Activated naive CD8-positive, alpha-beta T cell treated with anti-CD3 and anti-CD28 coated beads, Interleukin-2, amount 10 ng/mL, durations not matched to agents 7 days and 5 days (primary cell): Measurements from ENCODE around the gene GPR22. TPM values are rescaled to one million over a fixed set of nuclear protein-coding genes. Genes with fewer than 3 reads are reported as not detected.

Experiments
- ATAC-seq: fragments of 150-1000 bp; cut with Tn5 transposase; one replicate; pipeline ENCODE4 v1.10.0; 2021; ENCODE audit warnings: low read depth, moderate library complexity
- POLR2A ChIA-PET: fragments of 350-600 bp; sonication (Branson Sonifier 250); formaldehyde crosslinking; loops from one replicate; lab custom pipeline; 2021; ENCODE audit warnings: antibody characterized with exemption; lab: Charles Lee
- DNase-seq: peaks from one replicate; pipeline ENCODE4 v3.0.0; 2021
- H3K27ac Mint-ChIP-seq: one replicate; pipeline ENCODE4 v1.8.0; 2022; ENCODE audit warnings: mild to moderate bottlenecking, mixed read lengths
- H3K27me3 Mint-ChIP-seq: one replicate; pipeline ENCODE4 v1.8.0; 2022; ENCODE audit warnings: mild to moderate bottlenecking, moderate library complexity, mixed read lengths
- H3K36me3 Mint-ChIP-seq: one replicate; pipeline ENCODE4 v1.8.0; 2021; ENCODE audit warnings: mild to moderate bottlenecking, mixed read lengths
- H3K4me1 Mint-ChIP-seq: one replicate; pipeline ENCODE4 v1.8.0; 2021; ENCODE audit warnings: mixed read lengths
- H3K4me3 Mint-ChIP-seq: one replicate; pipeline ENCODE4 v1.8.0; 2022; ENCODE audit warnings: mild to moderate bottlenecking, moderate library complexity, mixed read lengths
- H3K9me3 Mint-ChIP-seq: one replicate; pipeline ENCODE4 v1.8.0; 2021; ENCODE audit warnings: mixed read lengths
- total RNA-seq, 2 experiments: library from RNA; stranded (reverse); gene quantifications; one replicate each; pipeline ENCODE4 v1.2.3, GENCODE V29; 2021

The GPR22 gene
- total RNA-seq, 2 experiments from 2014 or later: not detected

DNA sequence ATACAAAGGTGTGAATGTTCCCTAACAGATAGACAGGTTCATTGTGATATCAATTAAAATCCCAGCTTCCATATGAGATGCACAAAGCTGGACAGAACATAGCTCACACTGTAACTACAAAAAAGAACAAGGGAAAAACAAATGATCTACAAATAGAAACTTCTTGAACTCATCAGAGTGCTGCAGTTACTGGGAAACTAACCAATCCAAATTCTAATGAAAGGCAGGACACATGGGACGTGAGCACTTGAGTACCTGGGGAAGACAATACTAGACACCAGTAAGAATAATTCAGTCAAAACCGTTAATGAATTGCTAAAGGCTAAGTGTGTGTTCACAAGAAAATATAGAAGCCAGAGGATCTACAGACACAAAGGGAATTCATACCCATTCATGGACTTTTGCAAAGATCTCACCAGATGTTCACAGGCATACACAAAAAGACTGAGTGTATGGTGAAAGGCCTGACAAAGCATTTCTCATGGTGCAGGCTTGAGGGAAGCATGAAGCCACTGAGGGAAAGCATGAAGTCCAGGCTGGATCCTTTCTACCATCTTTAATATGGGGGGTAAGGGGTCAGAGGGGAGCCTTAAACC lies 7.8 kb upstream of the GPR22 start:
- no peak overlapping the region for H3K4me3 Mint-ChIP-seq
- no peak for DNase-seq
- H3K27me3 Mint-ChIP-seq: no peaks in the 10 kb centered on the region
- peaks cover 7% of the 10 kb centered on the region for H3K36me3 Mint-ChIP-seq
- ATAC-seq: no peak
- no peak overlapping the region for H3K27ac Mint-ChIP-seq
- POLR2A ChIA-PET: no interaction called here
- no peaks in the 10 kb centered on the region for H3K9me3 Mint-ChIP-seq
- H3K4me1 Mint-ChIP-seq: peaks cover 2% of the 10 kb centered on the region

- H3K27ac Mint-ChIP-seq: no peak overlapping the region
- H3K27me3 Mint-ChIP-seq: no peaks in the 10 kb centered on the region
- POLR2A ChIA-PET: interaction anchor here (1.1 kb wide), 1 partner anchor 280 kb away, joined by 3 read pairs; no protein-coding TSS in a partner anchor
- ATAC-seq (peak; percentile 74), DNase-seq (peak; percentile 39)
- no peaks in the 10 kb centered on the region for H3K9me3 Mint-ChIP-seq
- H3K36me3 Mint-ChIP-seq: peaks cover 5% of the 10 kb centered on the region
- no peak overlapping the region for H3K4me3 Mint-ChIP-seq
- H3K4me1 Mint-ChIP-seq: peaks cover 2% of the 10 kb centered on the region
Measured at GRCh38 chr7:107463139-107464078, 6.4 kb upstream of the GPR22 start.

DNA sequence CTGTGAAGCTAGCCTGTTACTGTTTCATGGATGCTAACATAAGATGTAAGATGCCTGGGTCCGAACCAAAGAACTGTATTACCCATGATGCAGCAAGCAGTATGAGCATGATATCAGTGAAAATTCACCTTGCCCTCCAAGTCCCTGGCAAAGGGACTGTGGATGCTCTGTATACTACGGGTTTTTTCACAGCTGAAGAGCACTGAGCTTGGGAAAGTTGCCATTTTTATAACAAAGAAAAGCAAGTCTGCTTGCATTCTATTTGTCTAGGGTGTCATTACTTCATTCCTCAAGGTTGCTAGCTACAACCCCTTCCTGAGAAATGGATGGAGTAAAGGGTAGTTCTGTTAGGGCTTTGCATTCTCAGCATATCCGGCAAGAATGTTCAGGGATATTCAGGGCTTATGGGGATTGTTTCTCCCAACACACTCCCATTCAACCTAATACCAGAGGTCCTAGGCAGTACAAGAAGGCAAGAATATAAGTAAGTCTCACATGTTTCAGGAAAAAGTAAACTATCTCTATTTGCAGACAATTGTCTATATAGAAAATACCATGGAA lies 5.1 kb upstream of the GPR22 start:
- no peaks in the 10 kb centered on the region for H3K9me3 Mint-ChIP-seq
- no peak for ATAC-seq
- peaks cover 2% of the 10 kb centered on the region for H3K4me1 Mint-ChIP-seq
- H3K4me3 Mint-ChIP-seq: no peak overlapping the region
- POLR2A ChIA-PET: no interaction called here
- no peak overlapping the region for H3K27ac Mint-ChIP-seq
- no peaks in the 10 kb centered on the region for H3K36me3 Mint-ChIP-seq
- H3K27me3 Mint-ChIP-seq: no peaks in the 10 kb centered on the region
- no peak for DNase-seq

DNA sequence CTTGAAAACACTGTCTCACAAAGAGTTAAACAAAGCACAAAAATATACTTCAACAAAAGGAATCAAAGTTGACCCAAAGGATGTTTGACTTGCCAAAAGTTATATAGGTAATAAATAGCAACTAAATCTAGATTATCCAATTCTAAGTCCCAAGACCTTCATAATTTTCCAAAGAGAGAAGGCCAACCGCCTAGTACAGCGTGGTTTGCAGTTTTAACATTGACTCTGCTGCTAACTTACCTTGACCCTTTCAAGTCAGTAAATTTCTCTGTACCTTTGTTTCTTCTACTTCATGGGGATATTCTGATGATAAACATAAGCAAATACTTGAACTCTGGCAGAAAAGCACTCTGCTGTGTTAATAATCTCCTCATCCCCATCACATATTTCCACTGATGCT lies 1.9 kb upstream of the GPR22 start:
- Mint-ChIP-seq H3K4me1 (no peaks in the 10 kb centered on the region), H3K4me3 (no peak overlapping the region), H3K27ac (no peak overlapping the region), H3K9me3 (no peaks in the 10 kb centered on the region), H3K36me3 (no peaks in the 10 kb centered on the region), H3K27me3 (no peaks in the 10 kb centered on the region)
- no peak for DNase-seq
- POLR2A ChIA-PET: no interaction called here
- no peak for ATAC-seq

DNA sequence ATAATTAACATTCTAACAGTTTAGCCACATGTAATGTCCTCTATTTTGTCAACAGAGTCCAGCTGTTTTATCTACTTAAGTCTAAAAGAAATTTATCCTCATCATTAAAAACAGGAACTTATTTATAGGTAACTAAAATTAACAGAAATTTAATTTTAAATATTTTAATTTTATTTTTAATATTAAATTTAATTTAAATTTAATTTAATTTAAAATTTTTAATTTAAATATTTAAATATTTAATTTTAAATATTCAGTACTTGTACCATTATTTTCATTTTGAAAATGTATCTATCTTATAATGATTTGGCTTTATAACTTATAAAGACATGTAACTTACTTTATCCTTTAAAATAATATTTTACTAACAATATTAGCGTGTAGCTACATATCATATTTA lies 1.0 kb upstream of the GPR22 start:
- no peak for ATAC-seq
- no peak overlapping the region for H3K4me3 Mint-ChIP-seq
- POLR2A ChIA-PET: no interaction called here

DNA sequence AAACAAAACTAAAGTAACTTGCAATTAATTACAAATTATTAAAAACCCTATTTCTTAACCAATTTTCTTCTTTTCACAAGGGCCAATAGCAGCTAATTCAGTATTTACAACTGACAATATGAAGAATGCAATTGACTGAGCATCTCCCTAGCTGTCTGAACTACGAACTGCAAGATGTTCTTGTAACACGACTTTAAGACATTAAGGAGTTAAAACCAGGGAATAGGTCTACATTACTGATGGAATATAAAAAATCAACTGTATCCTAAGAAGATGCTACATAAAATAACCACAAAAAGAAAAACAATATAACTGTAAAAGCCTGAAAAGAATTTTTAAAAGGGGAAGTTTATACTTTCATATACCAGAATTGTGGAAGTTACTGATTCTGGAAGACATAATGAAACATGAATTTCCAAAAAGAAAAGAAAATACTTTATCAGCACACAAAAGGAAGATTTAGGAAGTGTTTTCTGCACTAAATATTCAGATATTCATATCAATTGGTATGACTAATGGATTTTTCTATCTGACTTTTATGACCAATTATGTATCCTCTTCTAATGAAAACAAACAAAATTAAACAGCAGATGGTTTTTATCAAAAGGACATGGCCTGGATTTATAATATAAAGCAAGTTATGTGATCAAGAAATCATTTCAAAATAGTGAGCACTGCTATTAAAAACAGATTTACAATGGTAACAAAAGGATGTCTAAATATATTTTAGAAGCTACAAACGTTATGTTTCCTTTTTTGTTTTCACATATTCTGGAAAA lies 1.6 kb downstream of the GPR22 start:
- POLR2A ChIA-PET: no interaction called here
- ATAC-seq (no peak), DNase-seq (no peak)
- Mint-ChIP-seq H3K36me3 (no peaks in the 10 kb centered on the region), H3K27ac (no peak overlapping the region), H3K27me3 (no peaks in the 10 kb centered on the region), H3K4me3 (no peak overlapping the region), H3K4me1 (no peaks in the 10 kb centered on the region), H3K9me3 (no peaks in the 10 kb centered on the region)

More for the DNA sequence above, 1.0 kb upstream of the GPR22 start:
- Mint-ChIP-seq H3K27ac (no peak overlapping the region), H3K27me3 (no peaks in the 10 kb centered on the region), H3K9me3 (no peaks in the 10 kb centered on the region), H3K36me3 (no peaks in the 10 kb centered on the region), H3K4me1 (no peaks in the 10 kb centered on the region)
- no peak for DNase-seq

GRCh38 chr7:107472116-107472515 lies 2.3 kb downstream of the GPR22 start:
- no peaks in the 10 kb centered on the region for H3K27me3 Mint-ChIP-seq
- DNase-seq (no peak), ATAC-seq (no peak)
- H3K36me3 Mint-ChIP-seq: no peaks in the 10 kb centered on the region
- H3K27ac Mint-ChIP-seq: no peak overlapping the region
- no peaks in the 10 kb centered on the region for H3K4me1 Mint-ChIP-seq
- H3K4me3 Mint-ChIP-seq: no peak overlapping the region
- POLR2A ChIA-PET: no interaction called here
- no peaks in the 10 kb centered on the region for H3K9me3 Mint-ChIP-seq

- no peaks in the 10 kb centered on the region for H3K27me3 Mint-ChIP-seq
- DNase-seq: no peak
- no peaks in the 10 kb centered on the region for H3K9me3 Mint-ChIP-seq
- POLR2A ChIA-PET: no interaction called here
- no peaks in the 10 kb centered on the region for H3K36me3 Mint-ChIP-seq
- H3K27ac Mint-ChIP-seq: no peak overlapping the region
- no peak overlapping the region for H3K4me3 Mint-ChIP-seq
- H3K4me1 Mint-ChIP-seq: no peaks in the 10 kb centered on the region
- no peak for ATAC-seq
Measured at GRCh38 chr7:107474104-107474521, 4.3 kb downstream of the GPR22 start.

DNA sequence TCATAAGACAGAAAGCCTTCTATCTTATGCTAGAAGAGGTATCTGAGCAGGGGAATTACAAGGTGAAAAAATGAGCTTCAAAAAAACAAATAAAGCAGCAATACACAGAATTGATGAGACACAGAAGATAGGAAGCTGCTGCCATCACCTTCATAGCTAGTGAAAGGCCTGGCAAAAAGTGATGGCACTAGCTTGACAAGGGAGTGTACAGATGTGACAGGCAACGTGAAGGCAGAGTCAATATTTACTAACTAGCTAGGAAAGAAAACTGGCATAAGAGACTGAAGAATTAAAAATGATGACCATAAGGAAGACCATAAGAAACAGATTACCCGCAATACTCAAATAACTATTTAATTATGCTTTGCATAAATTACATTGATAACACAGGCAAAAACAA lies 9.4 kb downstream of the GPR22 start:
- Mint-ChIP-seq H3K9me3 (no peaks in the 10 kb centered on the region), H3K4me3 (no peak overlapping the region), H3K4me1 (no peaks in the 10 kb centered on the region), H3K27ac (no peak overlapping the region), H3K36me3 (no peaks in the 10 kb centered on the region), H3K27me3 (no peaks in the 10 kb centered on the region)
- ATAC-seq (no peak), DNase-seq (no peak)
- POLR2A ChIA-PET: no interaction called here

DNA sequence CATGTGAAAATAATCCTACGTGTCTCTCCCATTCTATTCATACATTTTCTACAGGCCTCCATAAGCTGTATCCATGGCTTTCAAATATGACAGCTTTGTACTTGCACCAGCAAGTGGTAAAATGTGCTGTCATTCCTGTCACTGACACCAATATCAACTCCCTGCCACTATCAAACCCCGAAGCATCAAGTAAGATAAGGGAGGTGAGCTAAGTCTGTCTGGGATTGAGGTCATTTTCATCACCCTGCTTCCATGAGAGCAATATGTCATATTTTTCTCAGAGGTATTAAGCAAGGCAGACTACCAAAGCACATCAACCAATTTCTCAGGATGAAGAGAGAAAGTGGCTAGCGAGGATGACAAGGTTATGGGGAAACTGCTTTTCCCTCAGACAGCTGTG lies 11.1 kb downstream of the GPR22 start:
- Mint-ChIP-seq H3K27ac (no peak overlapping the region), H3K27me3 (no peaks in the 10 kb centered on the region), H3K9me3 (no peaks in the 10 kb centered on the region), H3K4me3 (no peak overlapping the region), H3K4me1 (peaks cover 5% of the 10 kb centered on the region), H3K36me3 (no peaks in the 10 kb centered on the region)
- POLR2A ChIA-PET: no interaction called here
- DNase-seq (no peak), ATAC-seq (no peak)

GRCh38 chr7:107482571-107482970 lies 12.7 kb downstream of the GPR22 start:
- POLR2A ChIA-PET: no interaction called here

DNA sequence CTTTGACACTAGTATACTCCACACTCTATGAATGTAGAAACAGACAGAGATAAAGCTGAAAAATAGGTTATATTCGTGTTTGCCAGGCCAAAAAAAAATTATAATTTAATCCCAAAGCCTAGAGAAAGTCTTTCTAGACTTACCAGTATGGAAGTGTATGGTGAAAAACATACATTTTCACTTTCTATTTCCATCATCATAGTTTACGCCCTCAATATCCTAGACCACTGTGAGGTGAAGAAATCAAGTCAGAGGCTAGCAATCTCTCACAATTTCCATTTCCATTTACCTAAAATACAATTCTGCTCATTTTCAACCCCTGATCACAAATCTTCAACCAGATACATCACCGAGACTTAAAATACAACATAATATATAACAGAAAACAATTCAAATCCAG lies 16.2 kb downstream of the GPR22 start:
- H3K9me3 Mint-ChIP-seq: no peaks in the 10 kb centered on the region
- peak; percentile 42 for ATAC-seq
- H3K27me3 Mint-ChIP-seq: no peaks in the 10 kb centered on the region
- peaks cover 5% of the 10 kb centered on the region for H3K36me3 Mint-ChIP-seq
- H3K4me3 Mint-ChIP-seq: peak overlapping the region; percentile 57
- DNase-seq: no peak
- H3K27ac Mint-ChIP-seq: no peak overlapping the region
- peaks cover 11% of the 10 kb centered on the region for H3K4me1 Mint-ChIP-seq
- POLR2A ChIA-PET: no interaction called here

More at GRCh38 chr7:107482571-107482970, 12.7 kb downstream of the GPR22 start:
- ATAC-seq (no peak), DNase-seq (no peak)
- Mint-ChIP-seq H3K9me3 (no peaks in the 10 kb centered on the region), H3K36me3 (peaks cover 5% of the 10 kb centered on the region), H3K27me3 (no peaks in the 10 kb centered on the region), H3K4me1 (peaks cover 8% of the 10 kb centered on the region), H3K4me3 (no peak overlapping the region), H3K27ac (no peak overlapping the region)

DNA sequence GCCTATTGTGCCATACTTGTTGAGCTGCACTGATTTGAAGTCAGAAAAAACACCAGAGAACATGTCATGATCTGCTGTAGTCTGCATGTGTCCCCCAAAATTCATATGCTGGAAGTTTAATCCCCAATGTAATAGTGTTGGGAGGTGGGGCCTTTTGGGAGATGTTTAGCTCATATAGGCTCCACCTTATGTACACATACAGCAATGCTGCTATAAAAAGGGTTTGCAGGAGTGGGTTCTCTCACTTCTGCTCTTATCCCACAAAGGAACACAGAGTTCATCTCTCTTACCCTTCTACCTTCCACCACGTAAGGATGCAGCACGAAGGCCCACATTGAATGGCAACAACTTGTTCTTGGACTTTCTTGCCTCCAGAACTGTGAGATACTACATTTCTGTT lies 23.0 kb downstream of the GPR22 start:
- H3K36me3 Mint-ChIP-seq: peaks cover 24% of the 10 kb centered on the region
- H3K27ac Mint-ChIP-seq: no peak overlapping the region
- ATAC-seq: no peak
- H3K27me3 Mint-ChIP-seq: no peaks in the 10 kb centered on the region
- no peak overlapping the region for H3K4me3 Mint-ChIP-seq
- peaks cover 11% of the 10 kb centered on the region for H3K4me1 Mint-ChIP-seq
- DNase-seq: no peak
- POLR2A ChIA-PET: no interaction called here
- H3K9me3 Mint-ChIP-seq: peaks cover 1% of the 10 kb centered on the region
